Thoracic aorta (tissue), 2 donors: Measurements from ENCODE around the gene ZNF408. TPM values are rescaled to one million over a fixed set of nuclear protein-coding genes. Genes with fewer than 3 reads are reported as not detected.

Experiments
- ATAC-seq: fragments of 150-250 bp; one replicate; pipeline ENCODE4 v1.8.0; 2017; ENCODE audit warnings: low read depth; ENCODE audit not compliant: insufficient number of reproducible peaks, low FRiP score
- DNase-seq: peaks from one replicate; pipeline ENCODE4 v3.0.0-alpha.2; 2020; ENCODE audit warnings: low spot score
- H3K27ac ChIP-seq, 2 donors: fragments of 200-600 bp; sonication (generic); 1 replicate in 1 of 2; 2 replicates in 1 of 2; pipeline ENCODE4 v1.5.1; 2016; ENCODE audit warnings: mild to moderate bottlenecking in 2 of 2, moderate library complexity in 2 of 2
- H3K27me3 ChIP-seq: fragments of 200-600 bp; sonication (generic); replicated peaks from 2 replicates; pipeline ENCODE4 v1.6.0; 2016; ENCODE audit warnings: mild to moderate bottlenecking; ENCODE audit not compliant: insufficient read depth
- H3K36me3 ChIP-seq: fragments of 200-600 bp; sonication (generic); one replicate; pipeline ENCODE4 v1.5.1; 2016
- H3K4me1 ChIP-seq, 2 donors: fragments of 200-600 bp; sonication (generic); 1 replicate in 1 of 2; 2 replicates in 1 of 2; pipeline versions ENCODE4 v1.5.1 to v1.6.0; 2016; ENCODE audit warnings: low read depth in 2 of 2, mild to moderate bottlenecking in 1 of 2; ENCODE audit not compliant: control insufficient read depth in 1 of 2
- H3K4me3 ChIP-seq: fragments of 200-600 bp; sonication (generic); 2 replicates; pipeline ENCODE4 v1.5.1; 2016; ENCODE audit warnings: mild to moderate bottlenecking
- H3K9me3 ChIP-seq: fragments of 200-600 bp; sonication (generic); 2 replicates; pipeline ENCODE4 v1.5.1; 2016
- CTCF ChIP-seq: fragments of 200-600 bp; sonication (generic); IDR thresholded peaks from one replicate; pipeline ENCODE4 v1.5.1; 2019; ENCODE audit warnings: antibody characterized with exemption
- total RNA-seq, 2 donors: library from RNA; depleted of rRNA; stranded (reverse); fragments of >200 nt; gene quantifications; one replicate each; pipeline versions ENCODE4 v1.1.0 to v1.2.3, GENCODE V29; 2016

The ZNF408 gene
- 10 to 100 TPM in 1 of 2 donors, 1 to 10 TPM in 1; 5.9 to 11.9 TPM for total RNA-seq

DNA sequence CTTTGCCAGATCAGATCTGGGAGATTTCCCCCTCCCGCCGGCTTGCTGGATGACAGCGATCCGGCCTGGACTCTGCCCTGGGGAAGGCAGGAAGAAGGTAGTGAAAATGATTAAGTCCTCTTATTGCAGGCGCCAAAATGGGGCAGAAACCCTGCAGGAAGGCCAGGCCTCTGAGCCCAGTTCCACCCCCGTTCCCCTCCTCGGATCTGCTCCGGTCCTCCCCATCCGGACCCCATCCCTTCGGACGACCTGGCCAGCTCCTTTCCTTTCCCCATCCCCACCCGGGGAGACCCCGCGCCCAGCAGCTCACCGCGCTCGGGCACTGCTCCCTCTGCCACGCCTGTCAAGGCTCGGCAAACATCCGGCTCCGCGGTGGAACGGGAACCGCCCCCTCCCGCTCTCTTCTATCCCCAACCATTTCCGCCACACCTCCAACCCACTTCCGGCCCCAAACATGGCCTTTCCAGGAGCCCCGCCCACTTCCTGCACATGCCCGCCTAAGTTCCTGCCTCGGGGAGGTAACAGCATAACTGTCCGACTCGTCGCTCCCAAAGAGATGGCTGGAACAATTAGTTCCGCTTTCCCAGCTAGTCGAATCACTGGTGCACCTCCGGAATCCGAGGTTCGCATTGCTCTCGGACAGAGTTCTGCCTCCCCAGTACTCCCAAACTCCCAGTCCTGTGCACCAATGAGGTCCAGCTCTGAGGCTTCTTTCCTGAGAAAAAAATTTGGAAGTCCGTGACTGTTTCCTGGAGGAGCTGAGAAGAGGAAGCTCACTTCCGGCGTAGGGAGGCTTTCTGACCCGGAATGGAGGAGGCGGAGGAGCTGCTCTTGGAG lies at the start of gene ZNF408, which contains the start of gene ARHGAP1:
Gene ZNF408, plus strand, starts transcription at position 791 of the 837 bp plus-strand sequence. Its CDS starts 17 bp downstream, at position 808.
Gene ARHGAP1, minus strand, starts transcription at position 379 of the 837 bp plus-strand sequence. CDS start 4,512 bp downstream, outside the sequence.
- TF ChIP-seq CTCF, result no peak
- H3K4me1 ChIP-seq, result peaks cover 49 to 63% of the 10 kb centered on the region in 2 donors
- peaks cover 41% of the 10 kb centered on the region for H3K36me3 ChIP-seq
- ATAC-seq (peak; percentile 91), DNase-seq (peak; percentile 99)
- peak within 1 kb of the TSS; percentile 92 for H3K4me3 ChIP-seq
- H3K27me3 ChIP-seq, result no peaks in the 10 kb centered on the region
- peak within 1 kb of the TSS; percentile 95 to 96 for H3K27ac ChIP-seq
- no peaks in the 10 kb centered on the region for H3K9me3 ChIP-seq

DNA sequence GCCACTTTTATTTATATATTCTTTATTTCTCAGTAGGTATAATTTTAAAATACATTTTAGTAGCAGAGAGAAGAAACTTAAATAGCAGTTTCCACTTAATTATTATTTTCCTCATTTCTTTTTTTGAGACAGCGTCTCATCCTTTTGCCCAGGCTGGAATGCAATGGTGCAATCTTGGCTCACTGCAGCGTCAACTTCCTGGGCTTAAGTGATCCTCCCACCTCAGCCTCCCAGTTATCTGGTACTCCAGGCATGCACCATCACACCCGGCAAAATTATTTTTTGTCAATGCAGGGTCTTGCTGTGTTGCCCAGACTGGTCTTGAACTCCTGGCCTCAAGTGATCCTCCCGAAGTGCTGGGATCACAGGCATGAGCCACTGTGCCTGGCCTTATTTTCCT lies 45.2 kb upstream of the ZNF408 start:
- Histone ChIP-seq H3K36me3 (peaks cover 67% of the 10 kb centered on the region), H3K27ac (no peak overlapping the region), H3K4me3 (no peak overlapping the region), H3K9me3 (no peaks in the 10 kb centered on the region), H3K4me1 (peaks cover 0 to 5% of the 10 kb centered on the region in 2 donors), H3K27me3 (no peaks in the 10 kb centered on the region)
- ATAC-seq (no peak), DNase-seq (no peak)
- no peak for TF ChIP-seq CTCF

DNA sequence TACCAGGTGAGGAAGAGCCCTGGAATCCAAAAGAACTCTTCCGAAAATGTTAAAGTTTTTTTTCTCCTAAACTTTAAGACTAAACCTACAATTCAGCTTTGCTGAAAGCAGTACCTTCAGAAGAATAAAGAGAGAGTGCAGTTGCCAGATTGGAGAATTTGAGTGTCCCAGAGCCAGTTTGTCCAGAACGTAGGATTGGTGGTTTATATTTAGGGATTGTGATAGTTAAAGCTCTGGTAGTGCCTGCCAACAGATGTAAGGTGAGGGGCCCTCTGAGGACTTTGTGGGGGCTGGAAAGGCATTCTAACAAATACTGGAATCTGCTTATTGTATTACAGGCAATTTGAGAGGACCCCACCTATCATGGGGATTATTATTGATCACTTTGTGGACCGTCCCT lies 43.6 kb upstream of the ZNF408 start:
- H3K4me3 ChIP-seq, result no peak overlapping the region
- peaks cover 57% of the 10 kb centered on the region for H3K36me3 ChIP-seq
- TF ChIP-seq CTCF, result no peak
- ATAC-seq, result no peak
- H3K4me1 ChIP-seq, result peaks cover 0 to 5% of the 10 kb centered on the region in 2 donors
- H3K27ac ChIP-seq, result peak overlapping the region; percentile 37 to 63
- H3K27me3 ChIP-seq, result no peaks in the 10 kb centered on the region
- no peaks in the 10 kb centered on the region for H3K9me3 ChIP-seq
- no peak for DNase-seq

GRCh38 chr11:46658259-46658658 lies 42.6 kb upstream of the ZNF408 start:
- H3K27me3 ChIP-seq, result no peaks in the 10 kb centered on the region
- no peak for TF ChIP-seq CTCF
- no peaks in the 10 kb centered on the region for H3K9me3 ChIP-seq
- DNase-seq (no peak), ATAC-seq (no peak)
- peak overlapping the region; percentile 30 to 63 for H3K27ac ChIP-seq
- H3K36me3 ChIP-seq, result peaks cover 53% of the 10 kb centered on the region
- no peak overlapping the region for H3K4me3 ChIP-seq
- peaks cover 0 to 5% of the 10 kb centered on the region in 2 donors for H3K4me1 ChIP-seq

DNA sequence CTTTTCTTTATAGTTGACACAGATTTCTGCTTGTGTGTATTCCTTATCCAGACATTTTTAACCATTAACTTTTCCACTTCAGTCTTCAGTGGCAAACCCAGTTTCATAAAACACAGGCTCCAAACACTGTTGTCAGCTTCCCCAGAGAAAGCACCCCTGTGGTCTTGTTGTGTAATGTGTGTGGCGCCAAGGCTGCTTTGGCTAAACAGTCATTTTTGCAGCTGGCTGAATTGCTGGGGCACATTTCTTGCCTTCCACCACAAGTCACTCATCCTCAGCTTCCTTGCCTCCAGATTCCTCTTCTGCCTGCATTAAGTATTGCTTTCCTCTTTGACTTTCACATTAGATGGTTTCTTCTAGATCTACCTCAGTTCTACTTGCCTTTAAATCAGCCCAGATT lies 40.9 kb upstream of the ZNF408 start:
- ATAC-seq, result no peak
- no peak for TF ChIP-seq CTCF
- DNase-seq, result no peak
- H3K4me1 ChIP-seq, result peaks cover 0 to 5% of the 10 kb centered on the region in 2 donors
- H3K4me3 ChIP-seq, result no peak overlapping the region
- H3K9me3 ChIP-seq, result no peaks in the 10 kb centered on the region
- peak overlapping the region in 1 of 2 donors; percentile 8 for H3K27ac ChIP-seq
- H3K36me3 ChIP-seq, result peaks cover 59% of the 10 kb centered on the region
- no peaks in the 10 kb centered on the region for H3K27me3 ChIP-seq
